Central memory CD4-positive, alpha-beta T cell (primary cell): Measurements from ENCODE around the gene TMCO6.
"Not testable (repeated sequence)": the region's sequence is repeated elsewhere in the genome, so short reads cannot be mapped to it uniquely, and the experiment has no call there.

Experiments
- DNase-seq: peaks from one replicate; pipeline ENCODE4 v3.0.0; 2022
- total RNA-seq, 3 experiments: gene quantifications; one replicate each; lab custom pipeline; 2026; lab: John Stamatoyannopoulos, UW

Gene TMCO6
- 12.1 to 25.7 (median 22.3) reads per million in 3 experiments for total RNA-seq

DNA sequence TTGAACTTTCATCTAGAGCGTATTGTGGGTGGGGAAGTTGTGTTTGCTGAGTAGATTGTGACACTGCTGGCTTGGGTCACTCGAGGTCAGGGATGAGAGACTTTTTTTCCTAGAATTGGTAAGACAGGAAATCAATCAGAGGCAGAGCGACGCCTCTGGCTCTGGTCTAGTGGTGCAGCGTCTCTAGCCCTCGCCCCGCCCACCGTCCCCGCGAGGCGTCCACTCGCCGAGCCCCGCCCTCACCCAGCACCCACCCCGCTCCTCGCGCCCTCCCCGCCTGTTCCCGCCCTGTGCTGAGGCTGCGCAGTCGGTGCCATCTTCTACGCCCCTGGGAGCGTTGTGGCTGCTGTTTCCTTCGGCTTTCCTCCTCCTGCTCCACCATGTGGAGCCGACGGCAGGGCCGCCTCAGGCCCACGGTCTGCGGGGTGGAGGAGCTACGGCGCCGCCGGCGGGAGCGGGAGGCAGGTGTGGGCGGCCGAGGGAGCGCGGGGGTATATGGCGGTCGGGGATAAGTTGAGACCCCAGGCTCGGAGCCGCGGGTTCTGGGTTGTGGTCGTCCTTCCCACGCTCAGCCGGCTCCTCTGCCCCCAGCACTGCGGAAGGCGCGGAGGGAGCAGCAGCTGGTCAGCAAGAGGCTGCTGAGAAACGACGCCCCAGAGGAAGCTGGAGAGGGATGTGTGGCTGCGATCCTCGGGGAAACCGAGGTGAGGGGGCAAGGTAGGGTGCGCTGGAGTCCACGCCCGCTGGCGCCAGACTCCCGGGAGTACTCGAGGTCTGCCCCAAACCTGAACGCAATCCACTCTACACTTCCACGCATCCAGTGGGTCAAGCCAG, at the start of gene TMCO6:
Gene TMCO6, plus strand, starts transcription at position 304 of the 834 bp plus-strand sequence. Its CDS starts 77 bp downstream, at position 381.
- DNase-seq: peak; percentile 93

- DNase-seq: no peak
These were observed 48.4 kb upstream of the TMCO6 start for GRCh38 chr5:140590861-140591260.

DNA sequence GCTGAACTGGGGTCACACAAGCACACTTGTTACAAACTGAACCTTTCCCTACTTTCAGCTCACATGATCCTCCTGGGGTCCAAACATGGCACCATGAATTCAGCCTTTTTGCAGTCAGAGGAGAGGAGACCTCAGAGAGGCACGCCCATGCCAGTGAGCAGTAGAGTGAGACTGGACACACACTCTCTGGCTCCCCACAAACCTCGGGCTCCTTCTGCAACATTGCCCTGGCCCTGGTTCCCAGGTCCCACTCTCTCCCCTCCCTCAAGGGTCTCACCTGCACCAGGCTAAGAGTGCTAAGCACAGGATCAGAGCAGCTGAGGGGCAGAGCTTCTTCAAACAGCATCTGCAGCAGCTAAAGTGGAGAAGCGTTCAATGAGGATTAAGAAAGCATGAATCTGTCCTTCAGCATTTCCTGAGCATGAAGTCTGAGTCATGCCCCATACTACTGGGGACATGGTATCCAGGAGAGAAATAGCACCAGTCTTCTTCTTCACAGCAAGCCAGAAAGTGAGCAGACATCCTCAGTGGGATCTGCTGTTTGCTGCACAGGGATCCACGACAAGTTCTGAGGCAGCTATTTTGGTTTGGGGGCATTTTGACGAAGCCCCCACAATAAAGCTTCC, 47.4 kb upstream of the TMCO6 start:
- no peak for DNase-seq

- not testable (repeated sequence) for DNase-seq
These were observed 46.2 kb upstream of the TMCO6 start for GRCh38 chr5:140593070-140593469.

- no peak for DNase-seq
These were observed 45.1 kb upstream of the TMCO6 start for GRCh38 chr5:140594169-140594568.

DNA sequence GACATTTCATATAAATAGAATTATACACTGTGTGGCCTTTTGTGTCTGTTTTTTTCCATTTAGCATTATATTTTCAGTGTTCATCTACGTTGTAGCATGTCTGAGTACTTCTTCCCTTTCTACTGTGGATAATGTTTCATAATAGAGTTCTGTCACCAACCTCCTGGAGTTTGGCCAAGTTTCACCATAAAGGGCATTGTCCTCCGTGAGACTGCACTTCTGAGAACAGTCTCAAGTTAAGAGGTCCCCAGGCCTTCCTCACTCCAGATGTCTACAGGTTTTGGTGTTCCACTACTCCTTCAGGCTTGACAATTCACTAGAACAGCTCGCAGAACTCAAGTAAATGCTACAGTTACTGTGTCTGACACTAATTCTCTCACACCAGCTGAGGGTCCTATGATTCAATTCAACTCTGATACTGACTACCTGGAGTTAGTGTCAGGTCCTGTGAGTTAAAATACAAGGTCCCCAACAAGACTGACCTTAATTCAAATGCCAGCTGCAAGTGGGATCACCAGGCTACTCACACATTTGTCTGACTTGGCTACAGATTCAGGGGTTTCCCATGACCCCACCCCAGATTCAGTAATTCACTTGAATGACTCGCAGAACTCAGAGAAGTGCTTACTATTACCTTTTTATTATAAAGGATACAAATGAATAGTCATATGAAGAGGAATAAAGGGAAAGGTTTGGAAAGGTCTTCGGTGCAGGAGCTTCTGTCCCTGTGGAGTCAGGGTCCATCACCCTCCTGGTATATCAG, 43.5 kb upstream of the TMCO6 start:
- no peak for DNase-seq

DNA sequence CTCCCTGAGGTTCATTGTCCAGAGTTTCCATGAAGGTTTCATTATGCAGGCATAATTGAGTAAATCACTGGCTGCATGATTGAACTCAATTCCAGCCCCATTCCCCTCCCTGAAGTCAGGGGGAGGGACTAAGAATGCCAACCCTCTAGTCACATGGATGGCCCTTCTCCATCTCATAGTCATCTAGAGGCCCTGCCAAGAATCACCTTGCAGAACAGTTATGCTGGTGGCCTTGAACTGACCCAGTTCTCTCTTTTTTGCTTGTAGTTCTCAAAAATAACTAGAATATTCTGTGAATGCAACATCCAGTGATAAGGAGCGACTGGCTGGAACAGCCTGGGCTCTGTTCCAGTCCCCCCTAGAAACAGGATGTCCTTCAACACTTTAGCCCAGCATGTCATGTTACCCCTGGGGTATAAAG, 42.9 kb upstream of the TMCO6 start:
- DNase-seq: no peak

GRCh38 chr5:140598836-140599235, 40.4 kb upstream of the TMCO6 start:
- DNase-seq: no peak

DNA sequence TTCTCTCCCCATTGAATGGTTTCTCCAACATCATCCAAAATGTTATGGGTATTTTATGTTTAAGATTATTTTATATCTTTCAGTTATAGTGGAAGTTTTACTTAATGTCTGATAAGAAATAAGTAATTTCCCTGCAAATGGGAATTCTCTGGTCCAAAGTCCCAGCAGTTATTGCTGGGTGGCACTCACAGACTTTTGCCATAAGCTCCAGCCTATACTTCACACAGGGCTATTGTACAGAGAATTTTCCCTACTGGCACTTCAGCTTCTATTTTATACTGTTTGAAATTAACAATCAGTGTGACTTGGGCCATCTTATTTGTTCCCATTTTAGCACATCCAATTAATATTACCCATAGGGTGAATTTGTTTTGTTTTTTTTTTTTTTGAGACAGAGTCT, 39.2 kb upstream of the TMCO6 start:
- no peak for DNase-seq

DNA sequence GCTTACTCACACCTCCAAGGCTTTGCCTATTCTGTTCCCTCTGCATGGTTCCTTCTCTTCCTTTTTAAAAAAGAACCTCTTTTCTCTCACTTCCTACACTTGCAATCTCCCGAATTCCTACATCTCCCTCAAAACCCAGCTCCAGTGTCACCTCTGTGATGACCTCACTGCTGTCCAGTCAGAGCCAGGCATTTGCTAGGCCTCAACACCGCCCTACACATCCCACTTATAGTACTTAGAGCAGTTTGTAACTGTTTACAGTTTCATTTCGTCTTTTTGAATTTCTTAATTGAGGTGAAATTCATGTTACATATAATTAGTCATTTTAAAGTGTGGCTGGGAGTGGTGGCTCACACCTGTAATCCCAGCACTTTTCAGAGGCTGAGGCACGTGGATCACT, 37.1 kb upstream of the TMCO6 start:
- DNase-seq: no peak

GRCh38 chr5:140603446-140603698, 35.9 kb upstream of the TMCO6 start:
- DNase-seq: not testable (repeated sequence)

- no peak for DNase-seq
These were observed 35.5 kb upstream of the TMCO6 start for GRCh38 chr5:140603734-140604133.

- DNase-seq: no peak
These were observed 33.4 kb upstream of the TMCO6 start for GRCh38 chr5:140605879-140606278.

GRCh38 chr5:140607031-140607430, 32.2 kb upstream of the TMCO6 start:
- DNase-seq: no peak

DNA sequence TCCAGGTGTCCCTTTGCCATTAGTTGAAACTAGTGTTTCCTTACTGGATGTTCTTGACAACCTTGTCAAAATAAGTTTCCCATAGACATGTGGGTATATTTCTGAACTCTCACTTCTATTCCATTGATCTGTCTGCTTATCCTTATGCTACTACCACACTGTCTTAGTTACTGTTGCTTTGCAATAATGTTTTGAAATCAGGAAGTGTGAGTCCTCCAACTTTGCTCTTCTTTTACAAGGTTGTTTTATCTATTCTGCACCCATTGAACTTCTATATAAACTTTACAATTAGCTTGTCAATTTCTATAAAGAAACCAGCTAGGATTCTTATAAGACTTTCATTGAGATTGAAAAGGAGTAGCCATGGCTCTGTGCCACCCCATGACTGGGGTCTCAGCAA, 30.5 kb upstream of the TMCO6 start:
- no peak for DNase-seq

DNA sequence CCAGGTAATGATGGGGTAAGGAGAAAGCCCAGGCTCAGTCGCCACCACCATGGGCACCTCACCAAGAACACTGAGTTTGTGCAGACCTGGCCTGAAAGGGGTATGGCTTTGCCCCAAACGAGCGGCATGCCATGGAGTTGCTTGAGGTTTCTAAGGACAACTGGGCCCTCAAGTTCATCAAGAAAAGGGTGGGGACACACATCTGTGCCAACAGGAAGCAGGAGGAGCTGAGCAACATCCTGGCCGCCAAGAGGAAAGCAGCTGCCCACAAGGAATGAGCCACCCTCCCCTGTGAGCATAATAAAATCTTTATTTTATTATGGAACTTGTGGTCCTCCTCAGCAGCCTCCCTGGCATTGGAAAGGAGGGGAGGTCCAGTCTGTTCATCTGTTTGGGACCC, 30.1 kb upstream of the TMCO6 start:
- no peak for DNase-seq

DNA sequence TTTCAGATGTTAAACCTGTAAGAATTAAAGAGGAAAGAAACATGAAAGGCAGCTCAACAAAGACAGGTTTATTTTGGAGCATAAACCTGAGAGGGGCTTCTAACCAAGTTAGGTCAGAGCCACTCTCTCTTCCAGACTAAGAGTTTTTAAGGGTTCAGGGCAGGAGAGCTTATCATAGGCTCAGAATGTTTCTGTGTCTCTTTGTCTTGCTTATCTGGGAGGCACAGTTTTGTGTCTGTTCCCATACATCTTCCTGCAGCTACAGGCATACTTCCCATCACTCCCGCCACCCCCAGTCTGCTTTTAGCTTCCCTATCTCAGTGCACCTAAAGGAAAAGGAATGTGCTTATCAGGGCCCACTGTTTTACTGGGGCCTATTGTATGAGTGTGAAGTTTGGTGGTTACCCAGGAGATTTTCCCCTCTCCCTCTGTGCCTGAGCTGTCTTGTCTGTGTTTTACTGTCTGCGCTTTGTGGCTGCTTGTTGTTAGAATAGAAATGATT, 28.2 kb upstream of the TMCO6 start:
- DNase-seq: no peak

DNA sequence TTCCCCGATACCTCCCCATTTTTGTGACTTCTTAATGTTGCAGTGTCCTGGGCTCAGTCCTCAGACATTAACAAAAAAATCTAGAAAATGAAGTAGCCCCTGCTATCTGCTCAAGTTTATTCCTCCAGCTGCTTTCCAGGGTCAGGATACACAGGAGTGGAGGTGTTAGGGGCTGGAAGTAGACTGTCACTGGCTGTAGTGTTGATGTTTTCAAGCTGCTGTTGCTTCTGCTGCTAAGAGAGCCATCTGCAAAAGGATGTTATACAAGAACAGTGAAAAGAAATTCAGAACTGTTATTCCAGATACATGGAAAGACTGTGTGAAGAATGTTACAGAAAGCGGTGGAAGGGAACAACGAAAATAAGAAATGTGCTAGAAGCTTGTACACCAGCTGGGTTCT, 16.9 kb upstream of the TMCO6 start:
- DNase-seq: no peak

DNA sequence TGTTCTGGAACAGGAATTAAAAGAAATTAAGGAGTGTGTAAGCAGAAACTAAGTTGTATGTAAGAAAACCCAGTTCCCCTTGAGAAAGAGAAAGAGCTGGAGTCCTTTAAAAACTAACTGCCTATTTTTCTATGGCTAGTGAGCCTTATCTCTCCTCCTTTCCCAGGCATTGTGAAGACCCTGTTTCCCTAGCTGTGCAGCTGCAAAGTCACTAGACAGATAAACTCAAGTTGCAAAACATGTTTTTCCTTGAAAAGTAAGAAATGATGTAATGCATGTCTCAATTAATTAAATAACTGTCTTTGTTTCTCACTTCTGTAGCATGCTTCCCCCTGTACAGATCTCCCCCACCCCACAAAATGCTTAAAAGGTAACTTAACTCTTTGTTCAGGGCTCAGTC, 16.2 kb upstream of the TMCO6 start:
- DNase-seq: not testable (repeated sequence)

- not testable (repeated sequence) for DNase-seq
These were observed 14.4 kb upstream of the TMCO6 start for GRCh38 chr5:140624886-140625285.

DNA sequence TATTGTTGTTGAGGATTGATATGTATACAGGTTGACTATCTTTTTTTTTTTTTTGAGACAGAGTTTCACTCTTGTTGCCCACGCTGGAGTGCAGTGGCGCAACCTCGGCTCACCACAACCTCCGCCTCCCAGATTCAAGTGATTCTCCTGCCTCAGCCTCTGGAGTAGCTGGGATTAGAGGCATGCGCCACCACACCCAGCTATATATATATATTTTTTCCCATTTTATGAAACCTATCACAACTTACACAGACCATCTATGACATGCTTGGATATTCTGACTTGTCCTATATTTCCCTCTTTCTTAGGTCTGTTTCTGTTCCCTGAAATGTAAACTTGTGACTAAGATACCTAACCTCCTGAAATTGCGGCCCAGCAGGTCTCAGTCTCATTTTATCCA, 11.3 kb upstream of the TMCO6 start:
- no peak for DNase-seq

- DNase-seq: no peak
These were observed 10.5 kb upstream of the TMCO6 start for GRCh38 chr5:140628711-140629110.

DNA sequence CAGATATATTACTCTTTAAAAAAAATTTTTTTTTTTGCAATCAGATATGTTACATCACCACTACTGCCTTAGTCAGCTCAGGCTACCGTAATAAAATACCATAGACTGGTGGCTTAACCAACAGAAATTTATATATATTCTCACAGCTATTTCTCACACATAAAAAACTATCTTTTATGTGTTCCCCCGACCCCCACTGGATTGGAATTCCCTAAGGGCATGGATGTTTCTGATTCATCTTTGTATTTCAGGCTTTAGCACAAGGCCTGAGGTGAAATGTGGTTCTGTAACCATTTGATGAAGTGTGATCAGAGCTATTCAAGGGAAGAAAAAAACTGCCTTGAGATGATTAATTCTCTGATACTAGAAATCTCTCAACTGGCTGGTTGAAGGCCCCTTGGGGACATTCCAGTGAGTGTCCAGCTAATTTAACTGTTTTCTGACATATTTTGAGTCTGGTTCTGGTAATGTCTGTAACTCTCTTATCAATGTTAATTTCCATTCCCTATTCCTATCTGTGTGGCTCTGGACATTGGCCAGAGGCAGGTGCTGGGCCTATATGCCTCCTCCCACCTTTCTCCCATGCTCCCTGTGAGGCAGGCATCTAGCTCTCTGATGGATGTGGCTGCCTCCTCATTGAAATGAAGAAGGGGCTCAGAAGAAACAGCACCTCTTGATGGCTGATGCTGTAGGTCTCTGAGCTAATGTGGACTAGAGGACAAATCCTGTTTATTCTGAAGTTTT, 8.8 kb upstream of the TMCO6 start:
- no peak for DNase-seq
